GM23248 (cell line): Measurements from ENCODE around the gene ETF1.

Experiments
- EZH2 ChIP-seq: fragments of 200-600 bp; sonication (generic); IDR thresholded peaks from 2 replicates; pipeline ENCODE4 v1.6.1; 2018; ENCODE audit warnings: antibody characterized with exemption, mild to moderate bottlenecking; ENCODE audit not compliant: insufficient read depth, poor library complexity, severe bottlenecking
- EZH2phosphoT487 ChIP-seq: fragments of 200-600 bp; sonication (generic); IDR thresholded peaks from 2 replicates; pipeline ENCODE4 v1.6.1; 2018; ENCODE audit warnings: antibody characterized with exemption, moderate library complexity, mild to moderate bottlenecking, low read depth; ENCODE audit not compliant: insufficient read depth

- TF ChIP-seq EZH2 (no peak), EZH2phosphoT487 (no peak)
Observed at GRCh38 chr5:138582959-138583358, 39.9 kb upstream of the ETF1 start.
